ENCODE measurements around the gene TRAF7. TPM values are rescaled to one million over a fixed set of nuclear protein-coding genes. Genes with fewer than 3 reads are reported as not detected.
"Not testable (repeated sequence)": the region's sequence is repeated elsewhere in the genome, so short reads cannot be mapped to it uniquely, and the experiment has no call there.

Gene TRAF7
- polyA plus RNA-seq: 30.9 and 42.5 TPM in 2 replicates
- polyA minus RNA-seq: 38.0 and 46.0 TPM in 2 replicates

DNA sequence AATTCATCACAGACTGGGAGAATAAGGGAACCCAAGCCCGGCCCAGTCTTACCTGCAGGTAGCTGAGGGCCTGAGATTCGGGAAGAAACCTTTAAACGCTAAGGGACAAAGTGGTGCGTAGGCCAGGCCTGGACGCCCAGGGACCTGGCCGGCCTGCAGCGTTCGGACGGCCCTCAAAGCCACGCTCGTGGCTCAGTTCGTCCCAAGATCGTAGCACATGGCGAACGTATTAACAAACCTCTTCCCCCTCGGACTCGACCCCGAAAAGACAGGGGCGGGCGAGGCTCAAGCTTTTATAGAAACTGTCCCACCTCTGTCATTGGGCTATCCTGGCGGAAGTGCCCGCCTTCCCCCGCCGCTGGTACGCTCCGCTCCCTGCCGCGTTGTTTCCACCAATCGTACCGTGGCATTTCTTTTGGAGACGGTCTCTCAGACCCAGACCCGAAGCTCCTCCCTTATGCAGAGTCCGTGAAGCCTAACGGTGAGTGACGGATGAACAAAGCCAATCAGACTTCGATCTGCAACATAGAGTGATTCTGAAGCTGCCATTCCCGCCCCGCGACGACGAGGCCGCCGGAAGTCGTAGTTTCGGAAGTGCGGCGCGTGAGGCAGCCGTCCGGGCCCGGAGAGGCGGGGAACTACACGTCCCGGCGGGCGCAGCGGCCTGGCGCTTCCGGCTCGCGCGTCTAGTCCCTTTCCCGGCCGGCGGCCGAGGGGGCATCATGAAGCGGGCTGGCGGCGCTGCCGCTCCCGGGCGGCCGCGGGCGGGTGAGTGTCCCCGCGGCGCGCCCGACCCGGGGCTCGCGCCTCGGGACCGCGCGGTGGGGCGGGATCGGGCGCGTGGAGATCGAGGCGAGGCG, at the start of gene TRAF7:
TRAF7 (plus strand) TSS at position 692 of the 860 bp plus-strand sequence. CDS start 8,139 bp downstream, outside the sequence.
- Histone ChIP-seq H3K9me2 (ENCODE audit: insufficient read depth, low read length) (no peaks in the 10 kb centered on the region), H3K9me3 (ENCODE audit: low read length) (no peaks in the 10 kb centered on the region), H3K9ac (ENCODE audit: low read length) (peak within 1 kb of the TSS; percentile 82), H3K36me3 (ENCODE audit: insufficient read depth, low read length) (no peaks in the 10 kb centered on the region), H2AFZ (ENCODE audit: low read depth, low read length) (no peak within 1 kb of the TSS), H3K4me2 (ENCODE audit: low read length) (peak within 1 kb of the TSS; percentile 72), H3K27me3 (ENCODE audit: insufficient read depth, low read depth, low read length) (peaks cover under 1% of the 10 kb centered on the region), H4K20me1 (ENCODE audit: insufficient read depth) (peaks cover 11% of the 10 kb centered on the region), H3K4me3 (ENCODE audit: low read length) (peak within 1 kb of the TSS; percentile 85), H3K79me2 (replicated peaks; ENCODE audit: insufficient read depth, low read length) (peaks cover 52% of the 10 kb centered on the region), H3K27ac (ENCODE audit: low read length) (peak within 1 kb of the TSS; percentile 67), H3F3A (ENCODE audit: insufficient read depth, low read length, poor library complexity, severe bottlenecking) (no peaks in the 10 kb centered on the region)
- TF ChIP-seq, protein P1, sequence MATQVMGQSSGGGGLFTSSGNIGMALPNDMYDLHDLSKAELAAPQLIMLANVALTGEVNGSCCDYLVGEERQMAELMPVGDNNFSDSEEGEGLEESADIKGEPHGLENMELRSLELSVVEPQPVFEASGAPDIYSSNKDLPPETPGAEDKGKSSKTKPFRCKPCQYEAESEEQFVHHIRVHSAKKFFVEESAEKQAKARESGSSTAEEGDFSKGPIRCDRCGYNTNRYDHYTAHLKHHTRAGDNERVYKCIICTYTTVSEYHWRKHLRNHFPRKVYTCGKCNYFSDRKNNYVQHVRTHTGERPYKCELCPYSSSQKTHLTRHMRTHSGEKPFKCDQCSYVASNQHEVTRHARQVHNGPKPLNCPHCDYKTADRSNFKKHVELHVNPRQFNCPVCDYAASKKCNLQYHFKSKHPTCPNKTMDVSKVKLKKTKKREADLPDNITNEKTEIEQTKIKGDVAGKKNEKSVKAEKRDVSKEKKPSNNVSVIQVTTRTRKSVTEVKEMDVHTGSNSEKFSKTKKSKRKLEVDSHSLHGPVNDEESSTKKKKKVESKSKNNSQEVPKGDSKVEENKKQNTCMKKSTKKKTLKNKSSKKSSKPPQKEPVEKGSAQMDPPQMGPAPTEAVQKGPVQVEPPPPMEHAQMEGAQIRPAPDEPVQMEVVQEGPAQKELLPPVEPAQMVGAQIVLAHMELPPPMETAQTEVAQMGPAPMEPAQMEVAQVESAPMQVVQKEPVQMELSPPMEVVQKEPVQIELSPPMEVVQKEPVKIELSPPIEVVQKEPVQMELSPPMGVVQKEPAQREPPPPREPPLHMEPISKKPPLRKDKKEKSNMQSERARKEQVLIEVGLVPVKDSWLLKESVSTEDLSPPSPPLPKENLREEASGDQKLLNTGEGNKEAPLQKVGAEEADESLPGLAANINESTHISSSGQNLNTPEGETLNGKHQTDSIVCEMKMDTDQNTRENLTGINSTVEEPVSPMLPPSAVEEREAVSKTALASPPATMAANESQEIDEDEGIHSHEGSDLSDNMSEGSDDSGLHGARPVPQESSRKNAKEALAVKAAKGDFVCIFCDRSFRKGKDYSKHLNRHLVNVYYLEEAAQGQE (IDR thresholded peaks at IDR 0.05; ENCODE audit: borderline replicate concordance): peak; percentile 89
- TF ChIP-seq RAD21 (conservative IDR thresholded peaks at IDR 0.05) (no peak), EZH2 (IDR thresholded peaks at IDR 0.05; ENCODE audit: borderline replicate concordance, insufficient read depth, low read length, poor library complexity, severe bottlenecking) (no peak), SMC3 (conservative IDR thresholded peaks at IDR 0.05; ENCODE audit: poor library complexity) (peak; percentile 43), POLR2AphosphoS5 (IDR thresholded peaks at IDR 0.05) (peak; percentile 99), TAF1 (IDR thresholded peaks at IDR 0.05; ENCODE audit: low read depth) (peak; percentile 94), EP300 (conservative IDR thresholded peaks at IDR 0.05; ENCODE audit: poor library complexity, severe bottlenecking) (peak; percentile 45), MXI1 (conservative IDR thresholded peaks at IDR 0.05; ENCODE audit: poor library complexity, severe bottlenecking) (peak; percentile 97)
- TF ChIP-seq, protein P2, sequence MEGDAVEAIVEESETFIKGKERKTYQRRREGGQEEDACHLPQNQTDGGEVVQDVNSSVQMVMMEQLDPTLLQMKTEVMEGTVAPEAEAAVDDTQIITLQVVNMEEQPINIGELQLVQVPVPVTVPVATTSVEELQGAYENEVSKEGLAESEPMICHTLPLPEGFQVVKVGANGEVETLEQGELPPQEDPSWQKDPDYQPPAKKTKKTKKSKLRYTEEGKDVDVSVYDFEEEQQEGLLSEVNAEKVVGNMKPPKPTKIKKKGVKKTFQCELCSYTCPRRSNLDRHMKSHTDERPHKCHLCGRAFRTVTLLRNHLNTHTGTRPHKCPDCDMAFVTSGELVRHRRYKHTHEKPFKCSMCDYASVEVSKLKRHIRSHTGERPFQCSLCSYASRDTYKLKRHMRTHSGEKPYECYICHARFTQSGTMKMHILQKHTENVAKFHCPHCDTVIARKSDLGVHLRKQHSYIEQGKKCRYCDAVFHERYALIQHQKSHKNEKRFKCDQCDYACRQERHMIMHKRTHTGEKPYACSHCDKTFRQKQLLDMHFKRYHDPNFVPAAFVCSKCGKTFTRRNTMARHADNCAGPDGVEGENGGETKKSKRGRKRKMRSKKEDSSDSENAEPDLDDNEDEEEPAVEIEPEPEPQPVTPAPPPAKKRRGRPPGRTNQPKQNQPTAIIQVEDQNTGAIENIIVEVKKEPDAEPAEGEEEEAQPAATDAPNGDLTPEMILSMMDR (IDR thresholded peaks at IDR 0.05; ENCODE audit: poor library complexity, severe bottlenecking): peak; percentile 22

DNA sequence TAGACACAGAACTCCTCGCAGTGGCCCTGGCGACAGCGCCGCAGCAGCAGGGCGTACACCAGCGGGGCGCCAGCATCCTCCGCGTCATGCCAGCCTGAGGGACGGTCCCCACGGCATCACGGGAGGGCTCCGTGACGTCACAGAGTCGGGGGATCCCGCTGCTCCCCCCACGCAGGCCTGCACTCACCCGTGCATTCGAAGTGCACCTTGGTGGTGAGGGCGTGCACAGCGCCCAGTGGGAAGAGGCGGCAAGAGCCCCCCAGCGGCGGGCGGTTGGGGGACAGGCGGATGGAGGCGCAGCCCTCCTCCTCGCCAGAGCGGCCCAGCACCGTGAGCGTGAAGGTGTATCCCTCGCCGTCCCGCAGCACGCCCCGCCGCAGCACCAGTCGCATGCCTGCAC, 49.4 kb upstream of the TRAF7 start:
- not testable (repeated sequence) for H3K27ac ChIP-seq (ENCODE audit: low read length); H3K36me3 ChIP-seq (ENCODE audit: insufficient read depth, low read length)

DNA sequence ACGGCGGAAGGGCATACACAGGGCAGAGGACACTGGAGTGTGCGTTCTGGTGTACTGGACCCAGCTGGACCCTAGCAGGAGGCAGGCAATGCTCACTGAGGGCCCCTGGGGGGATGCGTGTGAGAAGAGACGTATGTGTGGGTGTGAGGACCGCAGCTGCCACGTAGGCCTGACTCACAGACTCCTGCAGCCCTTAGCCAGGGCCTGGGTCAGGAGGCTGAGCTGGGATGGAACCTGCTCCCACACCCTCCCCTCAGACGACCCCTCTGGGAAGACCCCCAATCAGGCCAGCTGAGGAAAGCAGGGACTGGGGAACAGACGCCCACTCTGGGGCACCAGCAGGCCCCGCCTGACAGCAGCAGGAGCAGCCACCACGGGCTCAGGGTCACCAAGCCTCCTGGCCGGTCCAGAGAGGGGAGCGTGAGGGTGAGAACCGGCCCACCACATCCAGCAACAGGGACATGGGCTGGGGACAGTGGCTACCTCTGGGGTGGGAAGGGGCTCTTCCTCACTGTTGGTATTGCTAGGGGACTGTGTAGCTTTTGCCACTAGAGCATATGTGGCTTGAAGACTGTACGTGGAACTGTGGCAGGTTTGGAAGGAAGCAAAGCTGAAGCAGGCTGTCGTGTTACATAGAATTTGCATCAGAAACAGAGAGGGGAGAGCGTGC, 48.3 kb upstream of the TRAF7 start:
- not testable (repeated sequence) for H3K36me3 ChIP-seq (ENCODE audit: insufficient read depth, low read length); H3K9me2 ChIP-seq (ENCODE audit: insufficient read depth, low read length); H3K9ac ChIP-seq (ENCODE audit: low read length); H3K4me2 ChIP-seq (ENCODE audit: low read length); H3K27ac ChIP-seq (ENCODE audit: low read length); H2AFZ ChIP-seq (ENCODE audit: low read depth, low read length); H3K79me2 ChIP-seq (replicated peaks; ENCODE audit: insufficient read depth, low read length); H3K4me3 ChIP-seq (ENCODE audit: low read length); H3K27me3 ChIP-seq (ENCODE audit: insufficient read depth, low read depth, low read length); H3K9me3 ChIP-seq (ENCODE audit: low read length); H4K20me1 ChIP-seq (ENCODE audit: insufficient read depth); H3F3A ChIP-seq (ENCODE audit: insufficient read depth, low read length, poor library complexity, severe bottlenecking)

More for the DNA sequence above, 49.4 kb upstream of the TRAF7 start:
- not testable (repeated sequence) for H4K20me1 ChIP-seq (ENCODE audit: insufficient read depth); H3K9ac ChIP-seq (ENCODE audit: low read length); H3K9me2 ChIP-seq (ENCODE audit: insufficient read depth, low read length); H3K79me2 ChIP-seq (replicated peaks; ENCODE audit: insufficient read depth, low read length); H3K27me3 ChIP-seq (ENCODE audit: insufficient read depth, low read depth, low read length); H3K4me3 ChIP-seq (ENCODE audit: low read length); H3K4me2 ChIP-seq (ENCODE audit: low read length); H3K9me3 ChIP-seq (ENCODE audit: low read length); H2AFZ ChIP-seq (ENCODE audit: low read depth, low read length); H3F3A ChIP-seq (ENCODE audit: insufficient read depth, low read length, poor library complexity, severe bottlenecking)

DNA sequence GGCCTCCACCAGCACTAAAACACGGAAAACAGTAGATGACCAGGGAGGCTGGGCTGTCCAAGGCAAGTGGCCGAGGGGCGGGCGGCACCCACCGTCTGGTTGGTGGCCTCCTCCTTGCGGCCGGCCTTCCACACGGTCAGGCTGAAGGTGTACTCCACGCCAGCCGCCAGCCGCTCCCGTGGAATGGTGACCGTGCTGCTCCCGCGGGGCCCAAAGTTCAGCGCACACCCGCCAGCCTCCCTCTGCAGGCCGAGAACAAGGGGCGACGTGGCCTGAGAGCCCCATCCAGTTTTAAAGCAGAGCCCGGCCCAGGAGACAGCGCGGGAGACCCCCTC, 47.8 kb upstream of the TRAF7 start:
- H3K36me3 ChIP-seq (ENCODE audit: insufficient read depth, low read length): not testable (repeated sequence)

More for the DNA sequence above, 47.8 kb upstream of the TRAF7 start:
- H3K9me3 ChIP-seq (ENCODE audit: low read length); H4K20me1 ChIP-seq (ENCODE audit: insufficient read depth); H3K4me3 ChIP-seq (ENCODE audit: low read length); H3K4me2 ChIP-seq (ENCODE audit: low read length); H3K27ac ChIP-seq (ENCODE audit: low read length); H3F3A ChIP-seq (ENCODE audit: insufficient read depth, low read length, poor library complexity, severe bottlenecking); H2AFZ ChIP-seq (ENCODE audit: low read depth, low read length); H3K27me3 ChIP-seq (ENCODE audit: insufficient read depth, low read depth, low read length); H3K79me2 ChIP-seq (replicated peaks; ENCODE audit: insufficient read depth, low read length); H3K9ac ChIP-seq (ENCODE audit: low read length); H3K9me2 ChIP-seq (ENCODE audit: insufficient read depth, low read length): not testable (repeated sequence)
